Islet precursor cell (in vitro differentiated cells): ENCODE measurements around the gene SRRM1.
"Not testable (repeated sequence)": the region's sequence is repeated elsewhere in the genome, so short reads cannot be mapped to it uniquely, and the experiment has no call there.

Experiments used
- DNase-seq: peaks from one replicate; pipeline ENCODE4 v3.0.0-alpha.2; 2018

The SRRM1 gene

DNA sequence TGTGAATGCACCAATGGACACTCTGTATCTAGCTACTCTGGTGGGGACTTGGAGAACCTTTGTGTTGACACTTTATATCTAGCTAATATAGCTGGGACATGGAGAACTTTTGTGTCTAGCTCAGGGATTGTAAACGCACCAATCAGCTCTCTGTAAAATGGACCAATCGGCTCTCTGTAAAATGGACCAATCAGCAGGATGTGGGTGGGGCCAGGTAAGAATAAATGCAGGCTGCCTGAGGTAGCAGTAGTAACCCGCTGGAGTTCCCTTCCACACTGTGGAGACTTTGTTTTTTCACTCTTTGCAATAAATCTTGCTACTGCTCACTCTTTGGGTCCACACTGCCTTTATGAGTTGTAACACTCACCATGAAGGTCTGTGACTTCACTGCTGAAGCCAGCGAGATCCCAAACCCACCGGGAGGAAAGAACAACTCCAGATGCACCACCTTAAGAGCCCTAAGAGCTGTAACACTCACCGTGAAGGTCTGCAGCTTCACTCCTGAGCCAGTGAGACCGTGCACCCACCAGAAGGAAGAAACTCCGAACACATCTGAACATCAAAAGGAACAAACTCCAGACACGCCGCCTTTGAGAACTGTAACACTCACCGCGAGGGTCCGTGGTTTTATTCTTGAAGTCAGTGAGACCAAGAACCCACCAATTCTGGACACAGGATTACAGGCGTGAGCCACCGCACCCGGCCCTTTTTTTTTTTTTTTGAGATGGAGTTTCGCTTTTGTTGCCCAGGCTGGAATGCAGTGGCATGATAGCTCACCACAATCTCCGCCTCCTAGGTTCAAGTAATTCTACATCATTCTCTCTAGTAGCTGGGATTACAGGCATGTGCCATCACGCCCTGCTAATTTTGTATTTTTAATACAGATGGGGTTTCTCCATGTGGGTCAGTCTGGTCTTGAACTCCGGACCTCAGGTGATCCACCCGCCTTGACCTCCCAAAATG lies 79.3 kb downstream of the SRRM1 start:
- not testable (repeated sequence) for DNase-seq
